Measurements from ENCODE around the gene ZBTB48.
"Not testable (repeated sequence)": the region's sequence is repeated elsewhere in the genome, so short reads cannot be mapped to it uniquely, and the experiment has no call there.

Gene ZBTB48

GRCh38 chr1:6632588-6633514 lies 53.1 kb downstream of the ZBTB48 start:
- no peak for DNase-seq (ENCODE audit: low read depth in 2 of 2)

GRCh38 chr1:6634371-6635052 lies 54.7 kb downstream of the ZBTB48 start:
- DNase-seq (ENCODE audit: low read depth in 2 of 2): no peak

- no peak for DNase-seq (ENCODE audit: low read depth in 2 of 2)
These were observed 55.5 kb downstream of the ZBTB48 start for GRCh38 chr1:6635161-6635909.

GRCh38 chr1:6635910-6636760 lies 56.3 kb downstream of the ZBTB48 start:
- DNase-seq (ENCODE audit: low read depth in 2 of 2): no peak

GRCh38 chr1:6636778-6637177 lies 57.0 kb downstream of the ZBTB48 start:
- DNase-seq (ENCODE audit: low read depth in 2 of 2): not testable (repeated sequence)

GRCh38 chr1:6637770-6638169 lies 58.0 kb downstream of the ZBTB48 start:
- no peak for DNase-seq (ENCODE audit: low read depth in 2 of 2)

- no peak for DNase-seq (ENCODE audit: low read depth in 2 of 2)
These were observed 58.4 kb downstream of the ZBTB48 start for GRCh38 chr1:6638226-6638625.

Data from activated CD8-positive, alpha-beta memory T cell treated with anti-CD3 and anti-CD28 coated beads for 4 hours (primary cell).